ENCODE results near the gene DOCK3.

DNA sequence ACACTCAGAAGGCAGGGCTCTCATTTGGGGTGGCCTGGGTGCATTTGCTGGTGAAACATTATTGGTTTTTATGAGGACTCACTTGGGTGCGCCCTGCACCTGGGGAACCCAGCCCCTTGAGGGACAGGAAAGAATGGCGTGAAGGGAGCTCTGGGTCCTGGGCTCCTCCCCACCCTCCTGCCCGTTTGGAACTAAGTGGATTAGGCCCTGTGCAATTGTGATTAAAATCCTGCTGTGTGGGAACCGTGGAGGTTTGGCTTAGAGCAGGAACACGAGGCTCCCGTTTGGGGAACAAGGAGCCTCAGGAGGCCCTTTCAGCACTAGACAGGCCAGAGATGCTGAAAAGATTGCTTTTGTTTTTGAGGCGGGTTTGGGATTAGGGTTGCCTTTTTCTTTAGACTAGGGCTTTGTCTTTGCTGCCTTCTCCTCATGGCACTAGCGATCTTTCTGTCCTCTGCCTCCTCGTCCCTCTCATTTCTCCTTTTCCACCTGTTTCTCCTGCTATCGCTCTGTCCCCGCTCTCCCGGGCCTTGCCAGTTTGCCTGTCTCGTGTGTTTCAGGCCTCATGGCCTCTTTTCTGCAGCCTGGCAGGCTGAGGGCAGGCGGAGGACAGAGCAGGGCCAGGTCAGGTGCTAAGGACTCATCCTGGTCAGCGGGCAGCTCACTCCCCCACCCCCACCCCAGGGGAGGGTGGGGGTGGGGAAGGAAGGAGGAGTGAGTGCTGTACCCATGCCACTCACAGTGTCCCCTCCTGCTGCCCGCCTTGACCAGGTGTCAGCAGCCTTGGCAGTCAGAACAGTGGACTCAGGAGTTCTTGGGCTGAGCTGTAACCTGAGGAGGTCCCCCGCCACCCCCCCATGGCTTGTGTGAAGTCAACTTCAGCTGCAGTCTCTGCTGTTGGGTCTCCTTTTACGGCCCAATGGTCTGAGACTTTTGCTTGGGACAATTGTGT, 49.2 kb upstream of the DOCK3 start:
- TF ChIP-seq, protein P1, sequence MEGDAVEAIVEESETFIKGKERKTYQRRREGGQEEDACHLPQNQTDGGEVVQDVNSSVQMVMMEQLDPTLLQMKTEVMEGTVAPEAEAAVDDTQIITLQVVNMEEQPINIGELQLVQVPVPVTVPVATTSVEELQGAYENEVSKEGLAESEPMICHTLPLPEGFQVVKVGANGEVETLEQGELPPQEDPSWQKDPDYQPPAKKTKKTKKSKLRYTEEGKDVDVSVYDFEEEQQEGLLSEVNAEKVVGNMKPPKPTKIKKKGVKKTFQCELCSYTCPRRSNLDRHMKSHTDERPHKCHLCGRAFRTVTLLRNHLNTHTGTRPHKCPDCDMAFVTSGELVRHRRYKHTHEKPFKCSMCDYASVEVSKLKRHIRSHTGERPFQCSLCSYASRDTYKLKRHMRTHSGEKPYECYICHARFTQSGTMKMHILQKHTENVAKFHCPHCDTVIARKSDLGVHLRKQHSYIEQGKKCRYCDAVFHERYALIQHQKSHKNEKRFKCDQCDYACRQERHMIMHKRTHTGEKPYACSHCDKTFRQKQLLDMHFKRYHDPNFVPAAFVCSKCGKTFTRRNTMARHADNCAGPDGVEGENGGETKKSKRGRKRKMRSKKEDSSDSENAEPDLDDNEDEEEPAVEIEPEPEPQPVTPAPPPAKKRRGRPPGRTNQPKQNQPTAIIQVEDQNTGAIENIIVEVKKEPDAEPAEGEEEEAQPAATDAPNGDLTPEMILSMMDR (IDR thresholded peaks at IDR 0.05; ENCODE audit: low read depth, low read length, poor library complexity, severe bottlenecking) = no peak
- no peak for TF ChIP-seq EZH2phosphoT487 (IDR thresholded peaks at IDR 0.05; ENCODE audit: borderline replicate concordance, low read length)

Measured in DOHH2 (cell line).